IMR-90 (cell line): Measurements from ENCODE around the gene PPP1R10. TPM values are rescaled to one million over a fixed set of nuclear protein-coding genes. Genes with fewer than 3 reads are reported as not detected.

Experiments used
- ATAC-seq: fragments of 200-7000 bp; cut with Tn5 transposase; 2 replicates; pipeline ENCODE4 v1.9.1; 2020; ENCODE audit warnings: low read depth, mild to moderate bottlenecking, moderate library complexity
- BruUV-seq: library from RNA; stranded (reverse); fragments of 400-500 nt; replicated peaks from 2 replicates; lab custom pipeline; 2021; lab: Mats Ljungman, UMichigan
- CTCF ChIA-PET: fragments of 300-600 bp; formaldehyde crosslinking; extraction: SDS; loops from one replicate; lab custom pipeline; 2021; ENCODE audit warnings: antibody characterized with exemption; lab: Yijun Ruan, JAX
- POLR2A ChIA-PET: fragments of 300-600 bp; sonication (Branson Sonifier 250); formaldehyde crosslinking; loops from one replicate; lab custom pipeline; 2022; ENCODE audit warnings: antibody characterized with exemption; ENCODE audit not compliant: unreplicated experiment; lab: Charles Lee
- DNase-seq: peaks from one replicate; pipeline ENCODE4 v3.0.0; 2013
- H2AFZ ChIP-seq: replicated peaks from 2 replicates; pipeline ENCODE3; 2013; ENCODE audit warnings: low read length, mild to moderate bottlenecking; ENCODE audit not compliant: poor library complexity
- H2AK5ac ChIP-seq: 2 replicates; pipeline ENCODE4 v1.6.1; 2013; ENCODE audit warnings: low read depth, low read length, inconsistent platforms
- H2AK9ac ChIP-seq: replicated peaks from 2 replicates; pipeline ENCODE3; 2013; ENCODE audit warnings: mild to moderate bottlenecking, low read depth, low read length, moderate library complexity; ENCODE audit not compliant: poor library complexity
- H2BK120ac ChIP-seq: 2 replicates; pipeline ENCODE4 v1.6.1; 2013; ENCODE audit warnings: low read depth, low read length, inconsistent platforms
- H2BK15ac ChIP-seq: 3 replicates; pipeline ENCODE4 v1.6.1; 2013; ENCODE audit warnings: low read depth, low read length, inconsistent platforms
- H2BK20ac ChIP-seq: 2 replicates; pipeline ENCODE4 v1.6.1; 2013; ENCODE audit warnings: low read depth, mild to moderate bottlenecking, inconsistent platforms, low read length, moderate library complexity
- H2BK5ac ChIP-seq: 2 replicates; pipeline ENCODE4 v1.6.1; 2013; ENCODE audit warnings: mild to moderate bottlenecking, low read depth, low read length, inconsistent platforms; ENCODE audit not compliant: poor library complexity, severe bottlenecking
- H3K14ac ChIP-seq: replicated peaks from 2 replicates; pipeline ENCODE4 v1.6.1; 2013; ENCODE audit warnings: low read depth, low read length, inconsistent platforms
- H3K18ac ChIP-seq: 2 replicates; pipeline ENCODE4 v1.6.1; 2013; ENCODE audit warnings: low read depth, low read length, control low read depth
- H3K23ac ChIP-seq: 2 replicates; pipeline ENCODE4 v1.6.1; 2013; ENCODE audit warnings: low read depth, low read length, inconsistent platforms
- H3K27ac ChIP-seq: 2 replicates; pipeline ENCODE4 v1.5.1; 2013; ENCODE audit warnings: mild to moderate bottlenecking, control low read depth, low read length; ENCODE audit not compliant: insufficient read depth
- H3K27me3 ChIP-seq: 2 replicates; pipeline ENCODE4 v1.6.1; 2013; ENCODE audit warnings: low read length; ENCODE audit not compliant: control insufficient read depth, insufficient read depth
- H3K36me3 ChIP-seq: 2 replicates; pipeline ENCODE4 v1.6.1; 2013; ENCODE audit warnings: low read length, mixed read lengths; ENCODE audit not compliant: control insufficient read depth, insufficient read depth
- H3K4ac ChIP-seq: 2 replicates; pipeline ENCODE4 v1.6.1; 2013; ENCODE audit warnings: low read depth, low read length, inconsistent platforms
- H3K4me1 ChIP-seq: 2 replicates; pipeline ENCODE4 v1.6.1; 2013; ENCODE audit warnings: low read length, mixed read lengths; ENCODE audit not compliant: control insufficient read depth, insufficient read depth
- H3K4me2 ChIP-seq: 2 replicates; pipeline ENCODE4 v1.6.1; 2013; ENCODE audit warnings: low read depth, mild to moderate bottlenecking, control low read depth, low read length, moderate library complexity
- H3K4me3 ChIP-seq: 2 replicates; pipeline ENCODE4 v1.5.1; 2013; ENCODE audit warnings: low read depth, mild to moderate bottlenecking, control low read depth, low read length, moderate library complexity; ENCODE audit not compliant: insufficient read depth
- H3K56ac ChIP-seq: 2 replicates; pipeline ENCODE4 v1.6.1; 2013; ENCODE audit warnings: low read length, inconsistent platforms; ENCODE audit not compliant: insufficient read depth; ENCODE audit errors: extremely low read depth
- H3K79me1 ChIP-seq, 2 experiments: 2 replicates each; pipeline ENCODE4 v1.6.1; 2013; ENCODE audit warnings: low read length in 2 of 2, inconsistent platforms in 1 of 2, low read depth in 1 of 2
- H3K9ac ChIP-seq: 2 replicates; pipeline ENCODE4 v1.6.1; 2013; ENCODE audit warnings: low read depth, low read length, control low read depth
- H3K9me1 ChIP-seq: 2 replicates; pipeline ENCODE4 v1.6.1; 2013; ENCODE audit warnings: low read length, inconsistent platforms; ENCODE audit not compliant: insufficient read depth
- H3K9me3 ChIP-seq: 2 replicates; pipeline ENCODE4 v1.6.1; 2013; ENCODE audit warnings: low read length; ENCODE audit not compliant: control insufficient read depth, insufficient read depth
- H4K20me1 ChIP-seq: 2 replicates; pipeline ENCODE4 v1.6.1; 2013; ENCODE audit warnings: low read length, inconsistent platforms; ENCODE audit not compliant: insufficient read depth
- H4K5ac ChIP-seq: 2 replicates; pipeline ENCODE4 v1.6.1; 2013; ENCODE audit warnings: mild to moderate bottlenecking, low read depth, low read length, control low read depth
- H4K8ac ChIP-seq, 2 experiments: 2 replicates each; pipeline ENCODE4 v1.6.1; 2013; ENCODE audit warnings: low read depth in 2 of 2, low read length in 2 of 2, control low read depth in 1 of 2, inconsistent platforms in 1 of 2
- H4K91ac ChIP-seq: 2 replicates; pipeline ENCODE4 v1.6.1; 2013; ENCODE audit warnings: low read depth, low read length, inconsistent platforms; ENCODE audit not compliant: insufficient read depth
- BHLHE40 ChIP-seq: fragments of 150-350 bp; IDR thresholded peaks from 2 replicates; pipeline ENCODE4 v1.6.1; 2016; ENCODE audit warnings: mild to moderate bottlenecking, low read depth, low read length
- CHD1 ChIP-seq: IDR thresholded peaks from 2 replicates; pipeline ENCODE4 v1.6.1; 2012; ENCODE audit warnings: low read depth, low read length, improper control_type of control experiment
- FOS ChIP-seq: fragments of 150-350 bp; IDR thresholded peaks from 2 replicates; pipeline ENCODE4 v1.6.1; 2016; ENCODE audit warnings: low read depth, low read length
- MAZ ChIP-seq: IDR thresholded peaks from 2 replicates; pipeline ENCODE4 v1.6.1; 2012; ENCODE audit warnings: low read depth, mild to moderate bottlenecking, low read length, improper control_type of control experiment, moderate library complexity, borderline replicate concordance
- POLR2A ChIP-seq: IDR thresholded peaks from 2 replicates; pipeline ENCODE4 v1.6.1; 2012; ENCODE audit warnings: mild to moderate bottlenecking, low read depth, low read length
- RAD21 ChIP-seq: IDR thresholded peaks from 2 replicates; pipeline ENCODE4 v1.6.1; 2012; ENCODE audit warnings: low read length, improper control_type of control experiment
- WGBS, 2 experiments: methylation state at CpG; one replicate each; pipeline versions ENCODE4 v1.1.5 to v1.1.7; 2013; ENCODE audit warnings: missing lambda C conversion rate in 2 of 2; ENCODE audit not compliant: insufficient read length in 1 of 2; ENCODE audit errors: extremely low coverage in 2 of 2; 5-methylcytosine and 5-hydroxymethylcytosine counted together
- dilution Hi-C: fragments of 300-500 bp; cut with HindIII; formaldehyde crosslinking; loops from one replicate; pipeline ENCODE4 v1.14.3; 2018; ENCODE audit warnings: low sequenced_read_pairs; ENCODE audit not compliant: unreplicated experiment
- in situ Hi-C: fragments of 300-500 bp; cut with MboI; formaldehyde crosslinking; loops from 3 replicates; pipeline ENCODE4 v1.14.3; 2019; ENCODE audit warnings: low sequenced_read_pairs, inconsistent platforms, mixed read lengths
- intact Hi-C: fragments of 100-400 bp; cut with micrococcal nuclease; formaldehyde crosslinking; loops from 2 replicates; pipeline ENCODE4 v1.10.0; 2022
- polyA plus RNA-seq, 3 experiments: library from polyadenylated mRNA; depleted of rRNA; stranded (reverse); fragments of >200 nt; gene quantifications; 2 replicates each; pipeline ENCODE4 v1.2.3, GENCODE V29; 2012; ENCODE audit warnings: low replicate concordance in 1 of 3
- total RNA-seq: library from RNA; depleted of rRNA; stranded (reverse); fragments of >200 nt; gene quantifications from 2 replicates; pipeline ENCODE4 v1.2.3, GENCODE V29; 2012

Gene PPP1R10
- total and polyA plus RNA-seq, 2 of the 4 experiments (the other 2 are of a cell fraction): 18.8 to 21.2 TPM

DNA sequence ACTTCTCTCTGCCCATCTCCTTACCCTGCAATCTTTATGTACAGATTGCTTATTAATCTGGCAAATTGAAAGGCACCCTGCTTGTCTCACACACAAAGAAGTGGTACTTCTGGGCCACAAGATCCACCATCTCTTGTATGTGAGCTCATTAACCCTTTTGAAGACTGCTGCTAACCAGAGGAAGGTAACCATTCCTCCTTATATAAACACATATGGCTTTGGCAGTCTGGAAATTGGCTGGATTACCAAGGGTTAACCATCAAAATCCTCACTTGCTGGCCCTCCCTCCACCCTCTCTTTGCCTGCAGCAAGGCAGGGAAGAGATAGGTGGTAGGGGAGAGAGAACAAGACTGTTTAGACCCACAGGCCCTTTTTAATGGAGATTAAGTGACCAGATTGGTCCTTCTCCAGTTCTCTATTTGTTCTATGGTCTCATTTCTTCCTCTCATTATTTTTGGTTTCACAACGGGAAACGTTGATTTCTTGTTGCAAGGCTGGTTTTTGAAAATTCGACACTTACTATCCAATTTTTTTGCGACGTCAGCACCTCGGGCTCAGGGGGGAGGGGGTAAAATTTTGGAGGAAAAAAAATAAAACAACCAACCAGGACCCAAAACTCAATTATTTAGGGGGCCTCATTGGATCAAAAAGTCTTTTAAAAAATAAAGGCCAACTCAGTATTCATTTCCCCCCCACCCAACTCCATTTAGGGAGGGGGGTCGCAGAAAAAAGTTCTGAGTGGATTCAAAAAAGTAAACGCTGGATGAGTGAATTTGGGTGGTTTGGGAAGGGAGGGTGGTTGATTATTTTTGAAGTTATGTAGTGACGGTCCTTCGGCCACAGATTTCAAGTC is 859 bp downstream of the PPP1R10 start (continued):
- no peak for TF ChIP-seq MAZ
- no peak for TF ChIP-seq FOS

DNA sequence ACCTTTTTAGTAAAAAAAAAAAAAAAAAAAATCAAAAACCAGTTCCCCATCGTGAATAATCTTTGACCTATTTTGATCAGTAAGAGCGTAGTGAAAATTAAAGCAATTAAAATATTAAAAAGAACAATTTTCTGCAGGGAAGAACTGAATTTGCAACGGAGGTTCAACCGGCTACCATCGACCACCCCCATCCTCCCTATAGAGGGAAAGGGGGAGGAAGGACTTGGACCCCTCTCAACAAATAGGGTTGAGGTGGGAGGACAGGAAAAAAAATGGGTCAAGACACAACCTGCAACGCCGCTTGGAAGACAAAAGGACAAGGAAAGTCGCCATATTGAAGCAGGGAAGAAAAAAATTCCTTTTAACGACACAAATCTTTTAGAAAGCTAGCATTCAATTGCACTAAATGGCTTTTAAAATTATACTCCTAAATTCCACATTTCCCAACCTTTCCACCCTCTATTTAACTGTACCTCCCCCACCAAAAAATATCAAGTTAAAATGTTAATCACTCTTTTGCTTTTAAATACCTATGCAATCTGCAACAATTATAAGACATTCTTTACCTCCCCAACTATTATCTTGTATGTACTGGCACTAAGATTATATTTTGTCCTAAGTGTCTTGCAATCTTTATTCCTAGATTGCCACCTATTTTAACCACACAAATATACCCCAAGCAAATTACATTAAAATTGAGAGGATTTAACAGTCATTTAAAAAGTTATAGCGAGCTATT is 1.7 kb downstream of the PPP1R10 start:
- Histone ChIP-seq H3K27ac (peak overlapping the region; percentile 91), H2BK120ac (peak overlapping the region; percentile 8; the same call in 1 of the 2 replicates), H3K4me1 (peaks cover 8% of the 10 kb centered on the region), H3K27me3 (no peaks in the 10 kb centered on the region), H3K79me1 (peaks cover 30 to 60% of the 10 kb centered on the region in 2 experiments), H3K56ac (peak overlapping the region; percentile 100), H3K18ac (peak overlapping the region; percentile 82), H2AK9ac (peak overlapping the region; percentile 98), H3K14ac (peak overlapping the region; percentile 99), H2BK5ac (peak overlapping the region; percentile 92), H3K23ac (peak overlapping the region; percentile 99), H4K8ac (peak overlapping the region; percentile 87 to 100), H2AFZ (no peak overlapping the region), H3K9me1 (peaks cover 10% of the 10 kb centered on the region), H3K4me2 (peak overlapping the region; percentile 96), H4K5ac (peak overlapping the region; percentile 97), H2BK15ac (no peak overlapping the region), H3K4me3 (peak overlapping the region; percentile 73), H2BK20ac (no peak overlapping the region), H3K36me3 (peaks cover 17% of the 10 kb centered on the region), H3K9me3 (no peaks in the 10 kb centered on the region), H4K91ac (peak overlapping the region; percentile 99), H4K20me1 (peaks cover 44% of the 10 kb centered on the region), H3K4ac (peak overlapping the region; percentile 99), H2AK5ac (peak overlapping the region; percentile 86), H3K9ac (peak overlapping the region; percentile 99)
- WGBS, 2 experiments: no CpG with 5 or more reads among the region's 10 CpGs
- dilution Hi-C loops: no loop called here
- DNase-seq (peak; percentile 91), ATAC-seq (no peak)
- POLR2A ChIA-PET: interaction anchor here (0.5 to 1.3 kb wide), 16 partner anchors 10 to 1464 kb away, joined by 3 to 23 read pairs (median 5); partner anchors contain the start of gene ATAT1
- CTCF ChIA-PET: interaction anchor here (0.7 kb wide), 1 partner anchor 471 kb away, joined by 5 read pairs; no protein-coding TSS in a partner anchor
- in situ Hi-C loops: no loop called here
- no TSS peak for BruUV-seq
- TF ChIP-seq CHD1: peak; percentile 38; the same call in 1 of the 2 replicates
- no peak for TF ChIP-seq FOS
- TF ChIP-seq MAZ: no peak
- TF ChIP-seq BHLHE40: no peak
- TF ChIP-seq RAD21: no peak
- TF ChIP-seq POLR2A: peak; percentile 95
- intact Hi-C loops: no loop called here
